ENCODE results near the gene BMERB1.
"Not testable (repeated sequence)": the region's sequence is repeated elsewhere in the genome, so short reads cannot be mapped to it uniquely, and the experiment has no call there.

Gene BMERB1

GRCh38 chr16:15586716-15587115, 152.3 kb downstream of the BMERB1 start:
- no peak for DNase-seq

GRCh38 chr16:15587152-15587825, 152.9 kb downstream of the BMERB1 start:
- DNase-seq, result no peak

GRCh38 chr16:15592324-15592723, 157.9 kb downstream of the BMERB1 start:
- DNase-seq, result no peak

GRCh38 chr16:15593235-15593634, 158.8 kb downstream of the BMERB1 start:
- peak in 1 of 56 donors; percentile 3 for DNase-seq

DNA sequence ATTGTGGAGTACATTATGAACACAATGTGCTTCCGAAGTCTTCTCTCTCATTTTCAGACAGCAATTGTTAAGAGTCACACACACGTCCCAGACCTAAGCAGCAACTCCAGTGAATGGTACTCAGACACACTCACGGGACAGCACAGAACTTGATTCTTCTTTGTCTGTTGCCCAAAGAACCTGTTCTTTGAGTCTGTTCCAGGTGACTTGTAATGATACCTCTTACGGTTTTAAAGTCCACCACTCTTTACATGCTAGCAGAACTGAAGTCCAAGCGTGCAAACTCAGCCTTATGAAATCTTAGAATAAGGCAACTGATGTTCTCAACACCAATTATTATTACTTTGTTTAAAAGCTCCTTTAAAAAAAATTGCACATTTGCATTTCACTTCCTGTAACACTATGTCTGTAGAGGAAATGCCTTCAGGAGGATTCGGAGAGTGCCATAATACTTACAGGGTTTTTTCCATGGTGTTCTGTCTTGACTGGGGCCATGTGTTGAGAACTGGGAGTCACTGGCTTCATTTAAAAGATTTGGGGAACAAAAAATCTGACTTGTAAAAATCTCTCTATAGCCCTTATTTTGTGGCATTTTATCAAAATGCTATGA, 160.4 kb downstream of the BMERB1 start:
- DNase-seq, result no peak

DNA sequence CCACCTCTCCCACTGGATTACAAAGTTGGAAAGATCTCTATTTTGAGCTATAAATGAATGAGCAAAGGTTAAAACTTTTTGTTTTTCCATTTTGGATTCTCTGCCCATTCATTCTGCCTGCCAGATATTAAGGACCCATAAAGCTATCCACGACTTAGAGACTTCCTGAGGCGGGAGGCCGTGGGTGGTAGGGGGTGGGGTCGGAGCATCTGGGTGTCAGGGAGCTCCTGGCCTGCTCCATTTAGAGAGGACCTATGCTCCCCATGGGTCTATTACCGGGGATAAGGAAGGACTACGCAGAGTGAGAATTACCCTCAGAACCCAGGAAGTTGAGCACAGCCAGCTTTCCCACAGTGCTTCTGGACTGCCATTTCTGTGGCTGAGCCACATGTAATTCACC, 162.7 kb downstream of the BMERB1 start:
- DNase-seq, result no peak

DNA sequence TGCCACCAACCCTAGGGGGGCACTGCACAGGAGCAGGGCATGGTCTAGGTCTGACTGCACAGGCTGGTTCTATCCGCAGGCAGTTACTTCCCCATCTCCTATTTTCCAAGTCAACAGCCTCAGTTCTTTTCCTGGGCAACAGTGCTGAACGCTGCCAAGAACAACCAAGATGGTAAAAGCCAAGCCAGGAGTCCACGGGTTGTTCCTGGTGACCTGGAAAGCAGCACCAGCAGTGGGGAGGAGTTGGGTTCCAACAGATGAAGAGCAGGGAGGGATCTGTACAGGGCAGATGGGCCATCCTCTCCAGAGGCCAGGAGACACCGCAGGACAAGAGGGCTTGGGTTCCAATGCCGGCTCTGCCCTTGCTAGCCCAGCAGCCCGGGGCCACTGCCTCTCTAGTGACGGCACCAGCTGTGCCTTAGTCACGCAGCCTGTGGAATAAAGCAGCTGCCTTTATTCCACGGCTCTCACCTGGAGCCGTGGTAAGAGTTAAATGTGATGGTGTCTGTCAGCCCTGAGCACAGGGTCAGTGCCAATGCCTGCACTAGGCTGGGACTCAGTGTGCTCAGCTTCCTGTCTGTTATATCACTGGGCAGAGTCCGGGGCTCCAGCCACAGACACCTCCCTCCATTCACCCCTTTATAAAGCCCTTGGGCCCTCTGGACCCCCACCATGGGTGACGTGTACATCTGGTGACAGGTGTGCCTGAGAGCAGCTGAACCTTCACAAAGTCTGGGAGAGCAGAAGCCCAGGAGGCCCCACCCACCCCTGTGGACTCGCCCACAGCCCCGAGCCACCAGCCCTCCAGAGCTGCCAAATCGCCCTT, 163.6 kb downstream of the BMERB1 start:
- peak in 1 of 56 donors; percentile 7 for DNase-seq

- no peak for DNase-seq
Measured at GRCh38 chr16:15598648-15599190, 164.3 kb downstream of the BMERB1 start.

DNA sequence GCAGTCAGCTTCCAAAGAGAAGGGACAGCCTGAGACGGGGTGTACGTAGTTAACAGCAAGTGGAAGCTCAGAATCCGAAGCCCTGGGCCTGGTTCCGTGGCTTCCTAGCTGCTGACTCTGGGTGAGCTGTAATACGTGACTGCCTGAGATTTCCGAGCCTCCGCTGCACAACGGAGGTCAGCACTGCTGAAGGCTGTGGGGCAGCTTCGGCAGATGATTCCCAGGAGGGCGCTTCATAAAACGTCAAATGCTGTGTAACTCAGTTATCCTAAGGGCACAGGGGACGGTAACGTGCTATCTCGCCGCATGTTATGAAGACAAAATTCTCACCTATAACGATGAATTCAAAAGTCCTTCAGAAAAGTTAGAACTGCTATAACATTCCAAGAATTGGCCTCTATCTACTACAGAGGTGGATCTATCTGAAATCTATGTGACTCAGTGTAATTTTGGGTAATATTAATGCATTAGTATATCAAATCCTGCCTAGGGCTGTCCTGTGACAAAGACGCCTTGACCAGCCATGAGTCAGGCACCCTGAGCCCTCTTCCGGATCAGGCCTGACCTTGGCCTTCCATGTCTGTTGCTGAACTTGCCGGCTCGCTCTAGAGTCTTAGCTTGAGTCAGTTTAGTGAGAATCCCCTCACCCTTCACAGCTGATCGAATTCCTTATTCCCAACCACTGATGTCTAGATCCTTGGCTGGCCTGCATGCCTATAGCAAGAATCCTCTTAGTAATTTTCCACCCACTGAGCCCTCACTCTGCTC, 165.1 kb downstream of the BMERB1 start:
- DNase-seq, result no peak

DNA sequence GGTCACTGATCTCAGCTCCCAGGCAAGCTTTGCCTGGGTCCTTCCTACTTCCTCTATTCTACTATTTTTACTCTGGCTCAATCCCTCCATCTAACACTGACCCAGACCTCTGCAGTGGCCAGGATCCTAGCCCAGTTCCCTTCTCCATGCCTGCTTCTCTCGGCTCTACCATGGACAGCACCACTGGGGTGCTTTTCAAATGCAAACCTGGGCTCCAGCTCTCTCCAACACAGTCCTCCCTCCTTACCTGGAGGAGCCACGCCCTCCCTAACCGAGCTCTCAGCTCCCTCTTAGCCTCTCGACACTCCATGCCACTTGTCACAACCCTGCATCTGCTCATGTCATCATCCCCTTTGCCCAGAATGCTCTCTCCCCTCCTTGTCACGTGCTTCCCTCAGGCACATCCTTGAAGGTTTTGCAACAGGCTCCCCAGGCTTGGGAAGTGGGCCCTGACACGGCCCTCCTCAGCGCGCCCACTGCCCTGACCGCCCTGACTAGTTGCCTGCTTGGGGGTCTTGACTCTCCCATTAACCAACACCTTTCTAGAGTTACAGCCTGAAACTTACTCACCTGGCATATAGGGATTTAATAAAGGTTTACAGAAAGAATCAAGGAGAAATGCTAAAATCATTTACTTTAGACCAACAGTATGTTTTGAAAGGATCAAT, 167.0 kb downstream of the BMERB1 start:
- DNase-seq, result no peak

DNA sequence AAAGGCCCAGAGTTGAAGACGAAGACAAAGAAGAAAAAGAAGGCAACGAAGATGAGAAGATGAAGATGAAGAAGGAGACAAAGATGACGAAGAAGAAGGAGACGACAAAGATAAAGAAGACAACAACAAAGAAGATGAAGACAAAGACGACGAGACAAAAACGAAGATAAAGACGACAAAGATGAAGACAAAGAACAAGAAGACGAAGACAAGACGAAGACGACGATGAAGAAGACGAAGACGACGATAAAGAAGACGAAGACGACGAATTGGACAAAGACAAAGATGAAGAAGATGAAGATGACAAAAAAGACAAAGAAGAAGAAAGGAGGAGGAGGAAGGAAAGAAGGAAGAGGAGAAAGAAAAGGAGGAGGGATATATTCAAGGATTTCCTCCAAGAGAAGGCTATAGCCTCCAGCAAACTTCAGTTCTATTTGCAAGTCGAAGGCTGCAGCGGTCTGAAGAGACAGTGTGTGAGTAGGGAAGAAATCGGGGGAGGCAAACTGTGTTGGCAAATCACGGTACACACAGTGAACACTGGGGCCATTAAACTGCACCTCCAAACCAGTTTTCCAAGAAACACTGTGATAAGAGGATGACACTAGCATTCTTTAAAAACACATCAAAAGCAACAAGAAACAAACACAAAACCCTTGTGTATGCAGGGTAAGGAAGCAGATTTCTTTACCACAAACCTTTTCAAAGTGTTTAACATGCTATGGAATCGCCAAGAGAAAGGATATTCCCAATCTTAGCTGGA, 168.1 kb downstream of the BMERB1 start:
- DNase-seq, result no peak

DNA sequence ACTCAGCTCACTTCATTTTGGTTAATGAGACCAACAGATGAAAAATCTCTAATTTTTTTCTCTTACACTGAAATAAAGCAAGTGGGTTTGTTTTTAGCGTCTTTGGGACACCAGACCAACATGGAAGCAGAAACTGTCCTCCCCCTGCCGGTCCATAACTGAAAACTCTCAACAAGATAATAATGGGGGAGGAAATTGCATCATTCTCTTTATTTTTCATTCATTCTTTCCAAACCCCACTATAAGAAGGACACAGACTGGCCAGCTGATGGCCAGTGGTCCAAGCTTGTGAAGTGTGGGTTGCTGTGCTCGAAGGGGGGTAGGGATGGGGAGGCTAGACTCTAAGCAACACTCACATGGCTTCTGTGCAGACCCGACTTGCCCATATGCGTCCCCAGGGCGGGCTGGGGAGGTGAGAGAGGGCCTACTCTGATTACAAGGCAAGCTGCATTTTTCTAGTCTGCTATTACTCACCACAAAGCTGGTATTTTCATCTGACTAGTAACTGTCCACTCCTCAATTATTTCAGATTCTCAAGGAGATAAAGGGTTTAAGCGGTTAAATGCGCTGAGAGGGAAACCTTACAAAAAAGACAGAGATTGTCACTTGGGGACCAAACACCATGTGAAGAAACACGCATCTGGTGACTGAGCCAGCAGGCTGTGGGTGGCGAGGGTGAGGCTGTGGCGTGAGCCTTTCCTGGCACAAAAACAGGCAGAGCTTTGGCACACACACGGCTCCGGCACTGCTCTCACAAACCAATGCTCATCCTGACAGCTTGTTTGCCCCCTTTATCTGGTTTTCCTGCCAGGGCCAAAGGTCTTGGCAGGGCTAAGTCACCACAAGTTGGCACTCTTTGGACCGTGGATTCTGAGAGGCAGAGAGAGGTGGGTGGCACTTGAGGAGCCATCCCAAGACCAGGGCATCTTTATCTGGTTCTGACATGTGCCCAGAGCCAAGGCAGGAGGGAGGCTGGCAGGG, 170.4 kb downstream of the BMERB1 start:
- DNase-seq, result peak in 19 of 56 donors; percentile 3 to 43 (median 10)

- peak in 10 of 56 donors; percentile 4 to 35 (median 14) for DNase-seq
Measured at GRCh38 chr16:15605839-15606517, 171.6 kb downstream of the BMERB1 start.

DNA sequence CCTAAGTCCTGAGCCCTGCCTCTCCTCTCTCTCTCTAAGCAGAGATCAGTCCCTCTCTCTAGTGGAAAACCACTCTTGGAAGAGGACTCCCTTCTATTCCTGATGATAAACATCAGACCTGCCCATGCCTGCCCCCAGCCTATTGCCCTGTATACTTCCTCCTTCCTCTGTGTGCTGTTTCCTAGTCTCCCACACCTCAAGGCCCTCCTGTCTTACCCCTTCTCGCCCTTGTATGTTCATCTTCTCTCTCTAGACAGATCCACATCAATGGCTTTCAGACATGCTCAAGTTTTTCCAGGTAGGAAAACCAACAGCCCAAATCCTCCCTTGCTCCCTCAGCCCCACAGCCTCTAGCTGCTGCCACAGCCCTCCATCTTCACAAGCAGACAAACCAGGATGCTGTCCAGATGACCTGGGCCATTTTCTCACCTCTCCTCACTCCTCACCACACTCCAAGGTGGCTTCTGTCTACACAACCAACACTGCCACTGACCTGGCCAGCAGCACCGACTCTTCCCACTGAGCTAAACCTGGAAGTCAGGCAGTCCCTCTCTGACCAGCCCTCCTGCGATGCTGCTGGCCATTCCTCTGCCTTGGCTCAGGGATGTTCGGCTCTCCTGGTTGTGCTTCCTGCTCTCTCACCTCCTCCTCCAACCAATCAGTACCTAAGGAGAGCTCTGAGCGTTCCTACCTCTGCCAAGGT, 172.3 kb downstream of the BMERB1 start:
- no peak for DNase-seq

GRCh38 chr16:15607221-15607699, 172.9 kb downstream of the BMERB1 start:
- DNase-seq, result not testable (repeated sequence)

DNA sequence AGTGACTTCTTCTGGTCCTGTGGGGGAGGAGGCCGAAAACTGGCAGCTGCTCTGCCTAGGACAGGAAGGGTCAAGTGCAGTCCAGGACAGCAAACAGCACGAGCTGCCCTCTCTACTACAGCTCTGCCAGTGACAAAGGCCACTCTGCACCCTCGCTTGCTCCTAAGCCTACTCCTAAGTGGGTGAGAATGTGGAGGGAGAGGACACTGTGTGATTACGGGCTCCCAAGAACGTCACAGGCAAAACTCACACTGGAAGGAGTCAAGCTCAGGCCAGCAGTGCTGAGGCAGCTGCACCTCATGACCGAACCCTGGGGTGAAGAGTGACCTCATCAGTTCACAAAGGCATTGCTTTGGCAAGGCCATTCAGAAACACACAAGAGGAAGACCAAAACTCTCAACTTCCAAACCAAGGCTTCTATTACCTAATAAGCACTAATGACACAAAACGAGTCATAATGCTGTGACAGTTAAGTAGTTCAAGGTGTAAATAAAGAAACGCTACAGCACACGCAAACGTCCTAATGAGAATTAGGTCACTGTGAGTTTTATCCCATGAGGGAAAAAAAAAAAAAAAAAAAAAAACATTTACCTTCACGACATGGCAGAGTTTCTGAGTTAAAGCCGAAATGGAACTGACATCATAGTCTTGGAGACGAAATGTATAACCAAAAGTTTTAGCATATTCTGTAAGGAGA, 173.5 kb downstream of the BMERB1 start:
- peak in 1 of 56 donors; percentile 8 for DNase-seq
